GM12878 (cell line): ENCODE results near the gene EPO. TPM values are rescaled to one million over a fixed set of nuclear protein-coding genes. Genes with fewer than 3 reads are reported as not detected.

Experiments used
- ATAC-seq: fragments of 200-7000 bp; cut with Tn5 transposase; 3 replicates; pipeline ENCODE4 v1.9.1; 2020; ENCODE audit warnings: mild to moderate bottlenecking, moderate library complexity
- BruUV-seq: library from RNA; stranded (reverse); fragments of 400-500 nt; replicated peaks from 2 replicates; lab custom pipeline; 2021; lab: Mats Ljungman, UMichigan
- CTCF ChIA-PET: fragments of 300-600 bp; sonication (Branson Sonifier 250); formaldehyde crosslinking; extraction: SDS; loops from one replicate; lab custom pipeline; 2021; ENCODE audit warnings: inconsistent platforms; lab: Yijun Ruan, JAX
- POLR2A ChIA-PET: fragments of 350-600 bp; formaldehyde crosslinking; extraction: SDS; loops from one replicate; lab custom pipeline; 2021; ENCODE audit warnings: inconsistent platforms; lab: Charles Lee
- RAD21 ChIA-PET: fragments of 300-600 bp; sonication (Branson Sonifier 250); formaldehyde crosslinking; loops from one replicate; lab custom pipeline; 2023; ENCODE audit warnings: antibody characterized with exemption; ENCODE audit not compliant: unreplicated experiment; lab: Charles Lee
- SMC1A ChIA-PET: fragments of 300-600 bp; sonication (Branson Sonifier 250); formaldehyde crosslinking; loops from one replicate; lab custom pipeline; 2023; ENCODE audit not compliant: unreplicated experiment, uncharacterized antibody; lab: Charles Lee
- DNase-seq: peaks from one replicate; pipeline ENCODE4 v3.0.0-alpha.2; 2011; ENCODE audit warnings: low read depth, low spot score
- FAIRE-seq: peaks from 3 replicates; lab custom pipeline; 2011; peaks lifted over from hg19 to GRCh38; lab: Jason Lieb, UNC
- H2AFZ ChIP-seq: 2 replicates; pipeline ENCODE4 v1.6.0; 2011; ENCODE audit warnings: low read depth, low read length, control low read depth; ENCODE audit not compliant: control insufficient read depth
- H3K27ac ChIP-seq: 2 replicates; pipeline ENCODE4 v1.5.1; 2011; ENCODE audit warnings: control low read depth; ENCODE audit not compliant: control insufficient read depth, insufficient read depth
- H3K27me3 ChIP-seq, 2 experiments: replicated peaks in 1 of 2; 2 replicates each; pipeline versions ENCODE4 v1.6.0 to v1.6.1; 2011; ENCODE audit warnings: low read length in 1 of 2; ENCODE audit not compliant: control insufficient read depth in 2 of 2, insufficient read depth in 2 of 2
- H3K36me3 ChIP-seq, 2 experiments: 2 replicates each; pipeline ENCODE4 v1.5.1; 2011; ENCODE audit warnings: low read length in 1 of 2; ENCODE audit not compliant: control insufficient read depth in 2 of 2, insufficient read depth in 2 of 2
- H3K4me1 ChIP-seq: 2 replicates; pipeline ENCODE4 v1.6.1; 2011; ENCODE audit warnings: mild to moderate bottlenecking, low read length, moderate library complexity, mixed read lengths; ENCODE audit not compliant: control insufficient read depth, insufficient read depth
- H3K4me2 ChIP-seq: 2 replicates; pipeline ENCODE4 v1.6.0; 2011; ENCODE audit warnings: control low read depth; ENCODE audit not compliant: control insufficient read depth, insufficient read depth
- H3K4me3 ChIP-seq: fragments of 200-600 bp; sonication (generic); 2 replicates; pipeline ENCODE4 v1.5.1; 2016
- H3K79me2 ChIP-seq: 2 replicates; pipeline ENCODE4 v1.6.0; 2011; ENCODE audit warnings: low read length; ENCODE audit not compliant: control insufficient read depth, insufficient read depth
- H3K9ac ChIP-seq: 2 replicates; pipeline ENCODE4 v1.8.0; 2011; ENCODE audit warnings: low read length, control low read depth, mixed read lengths; ENCODE audit not compliant: control insufficient read depth, insufficient read depth
- H3K9me3 ChIP-seq: replicated peaks from 3 replicates; pipeline ENCODE4 v1.5.1; 2011; ENCODE audit warnings: mild to moderate bottlenecking, low read length; ENCODE audit not compliant: control insufficient read depth, insufficient read depth
- H4K20me1 ChIP-seq: 2 replicates; pipeline ENCODE4 v1.6.0; 2011; ENCODE audit not compliant: control insufficient read depth, insufficient read depth
- EP300 ChIP-seq, 2 experiments: fragments of 150-350 bp in 1 of 2; IDR thresholded peaks; 2 replicates each; pipeline ENCODE4 v1.6.1; 2011 to 2012; ENCODE audit warnings: low read depth in 2 of 2, low read length in 2 of 2, borderline replicate concordance in 1 of 2, improper control_type of control experiment in 1 of 2, inconsistent platforms in 1 of 2; ENCODE audit not compliant: control insufficient read depth in 1 of 2
- FOS ChIP-seq: IDR thresholded peaks from 3 replicates; pipeline ENCODE4 v1.6.1; 2011; ENCODE audit warnings: borderline replicate concordance; ENCODE audit not compliant: insufficient read length; ENCODE audit errors: extremely low read depth
- HDAC2 ChIP-seq: fragments of 200-600 bp; sonication (generic); IDR thresholded peaks from 2 replicates; pipeline ENCODE4 v1.6.1; 2017
- HDGF ChIP-seq: fragments of 450-650 bp; IDR thresholded peaks from 2 replicates; pipeline ENCODE4 v1.6.1; 2016; ENCODE audit warnings: antibody characterized with exemption
- IKZF1 ChIP-seq: fragments of 450-650 bp; conservative IDR thresholded peaks from 2 replicates; pipeline ENCODE4 v1.6.1; 2017; ENCODE audit warnings: antibody characterized with exemption, mild to moderate bottlenecking
- KAT2A ChIP-seq: conservative IDR thresholded peaks from 2 replicates; pipeline ENCODE4 v1.6.1; 2011; ENCODE audit warnings: low read depth, low read length; ENCODE audit not compliant: control insufficient read depth
- KDM1A ChIP-seq: fragments of 200-600 bp; sonication (generic); IDR thresholded peaks from 2 replicates; pipeline ENCODE4 v1.6.1; 2016; ENCODE audit warnings: borderline replicate concordance
- NBN ChIP-seq: fragments of 450-650 bp; IDR thresholded peaks from 2 replicates; pipeline ENCODE4 v1.6.1; 2016
- NFXL1 ChIP-seq: fragments of 450-650 bp; IDR thresholded peaks from 2 replicates; pipeline ENCODE4 v1.6.1; 2017; ENCODE audit warnings: antibody characterized with exemption, mild to moderate bottlenecking, borderline replicate concordance
- PML ChIP-seq: IDR thresholded peaks from 2 replicates; pipeline ENCODE4 v1.6.1; 2012; ENCODE audit warnings: low read length, inconsistent platforms
- POLR2A ChIP-seq: IDR thresholded peaks from 2 replicates; pipeline ENCODE4 v1.6.1; 2011; ENCODE audit warnings: low read depth, mild to moderate bottlenecking, low read length
- POU2F2 ChIP-seq: IDR thresholded peaks from 3 replicates; pipeline ENCODE4 v1.6.1; 2011; ENCODE audit warnings: low read depth, mild to moderate bottlenecking, low read length, borderline replicate concordance
- RCOR1 ChIP-seq: conservative IDR thresholded peaks from 2 replicates; pipeline ENCODE4 v1.6.1; 2012; ENCODE audit warnings: low read depth, low read length, improper control_type of control experiment
- SIN3A ChIP-seq: IDR thresholded peaks from 2 replicates; pipeline ENCODE4 v1.6.1; 2012; ENCODE audit warnings: low read depth, low read length, improper control_type of control experiment
- SMC3 ChIP-seq: IDR thresholded peaks from 2 replicates; pipeline ENCODE4 v1.6.1; 2011; ENCODE audit warnings: low read length, improper control_type of control experiment, borderline replicate concordance
- SP1 ChIP-seq: IDR thresholded peaks from one replicate; pipeline ENCODE4 v1.6.1; 2011; ENCODE audit warnings: low read depth, low read length
- SPI1 ChIP-seq: IDR thresholded peaks from 2 replicates; pipeline ENCODE4 v1.6.1; 2011; ENCODE audit warnings: low read depth, mild to moderate bottlenecking, low read length, moderate library complexity, borderline replicate concordance; ENCODE audit not compliant: insufficient read depth
- SRF ChIP-seq, 2 experiments: IDR thresholded peaks; 2 replicates each; pipeline ENCODE4 v1.6.1; 2011; ENCODE audit warnings: low read depth in 2 of 2, low read length in 2 of 2, mild to moderate bottlenecking in 1 of 2, moderate library complexity in 1 of 2
- TCF3 ChIP-seq: IDR thresholded peaks from 2 replicates; pipeline ENCODE4 v1.6.1; 2012; ENCODE audit warnings: low read depth, mild to moderate bottlenecking, low read length, borderline replicate concordance; ENCODE audit not compliant: insufficient read depth
- ZNF217 ChIP-seq: fragments of 450-650 bp; IDR thresholded peaks from 2 replicates; pipeline ENCODE4 v1.6.1; 2017; ENCODE audit warnings: antibody characterized with exemption, mild to moderate bottlenecking
- ZSCAN29 ChIP-seq: fragments of 450-650 bp; IDR thresholded peaks from 2 replicates; pipeline ENCODE4 v1.6.1; 2017; ENCODE audit warnings: mild to moderate bottlenecking, moderate library complexity
- WGBS: methylation state at CpG from one replicate; pipeline ENCODE4 v1.1.6; 2016; ENCODE audit warnings: low lambda C conversion rate; ENCODE audit not compliant: insufficient replicate concordance, insufficient coverage; ENCODE audit errors: missing lambda C conversion rate; 5-methylcytosine and 5-hydroxymethylcytosine counted together
- in situ Hi-C: fragments of 300-500 bp; cut with MboI; formaldehyde crosslinking; loops from 9 replicates; pipeline ENCODE4 v1.14.3; 2018; ENCODE audit warnings: mixed read lengths
- intact Hi-C: fragments of 100-400 bp; cut with micrococcal nuclease; formaldehyde crosslinking; loops from one replicate; pipeline ENCODE4 v1.14.2; 2022; ENCODE audit not compliant: unreplicated experiment
- polyA plus RNA-seq, 11 experiments: library from polyadenylated mRNA; depleted of rRNA in 4 of 11; unstranded in 6 of 11; stranded (reverse) in 5 of 11; fragments of >200 nt; fragmentation: Nextera tagmentation in 4 of 11; fragmentation: Illumina TruSeq in 1 of 11; extraction: Ambion mirVana in 4 of 11; extraction: Trizol in 1 of 11; gene quantifications; 1 replicate in 1 of 11; 2 replicates in 10 of 11; pipeline versions ENCODE4 v1.2.1 to v1.2.3, GENCODE V29; 2011 to 2016; ENCODE audit warnings: inconsistent platforms in 2 of 11, missing spikeins in 2 of 11, low read depth in 1 of 11
- total RNA-seq, 4 experiments: library from RNA; depleted of rRNA in 3 of 4; stranded (reverse); fragments of >200 nt in 3 of 4; fragmentation: Illumina TruSeq in 1 of 4; extraction: Trizol in 1 of 4; gene quantifications; 2 replicates each; pipeline versions ENCODE4 v1.2.1 to v1.2.3, GENCODE V29; 2013 to 2021
- TF ChIP-seq, protein P1 (sequence below): IDR thresholded peaks from 2 replicates; pipeline ENCODE4 v1.6.1; 2012; ENCODE audit warnings: mild to moderate bottlenecking, low read depth, low read length

The EPO gene
- total and polyA plus RNA-seq, 10 of the 15 experiments (the other 5 are each of a cell fraction or from before 2014, with no cell fraction given) = 0.06 to 0.19 TPM; not detected in 8

DNA sequence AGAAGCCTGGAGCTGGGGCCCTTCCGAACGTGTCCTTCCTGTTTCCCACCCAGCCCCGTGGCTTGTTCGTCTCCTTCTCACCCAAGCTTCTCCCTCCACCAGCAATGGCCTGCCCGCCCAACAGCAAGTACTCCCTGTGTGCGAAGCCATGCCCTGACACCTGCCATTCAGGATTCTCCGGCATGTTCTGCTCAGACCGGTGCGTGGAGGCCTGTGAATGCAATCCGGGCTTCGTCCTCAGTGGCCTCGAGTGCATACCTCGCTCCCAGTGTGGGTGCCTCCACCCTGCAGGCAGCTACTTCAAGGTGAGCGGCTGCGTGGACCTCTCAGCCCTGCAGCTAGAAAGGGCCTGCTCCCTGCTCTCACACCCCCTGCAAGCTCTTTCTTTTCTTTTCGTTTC, 45.0 kb downstream of the EPO start (continued):
- no peak for TF ChIP-seq EP300 (IDR thresholded peaks at IDR 0.05; ENCODE audit: borderline replicate concordance in 1 of 2, control insufficient read depth in 1 of 2, low read depth in 2 of 2, low read length in 2 of 2)
- no peak for TF ChIP-seq SMC3
- TF ChIP-seq POU2F2 = no peak
- no peak for TF ChIP-seq IKZF1
- TF ChIP-seq HDAC2 = no peak
- TF ChIP-seq, all 136 proteins: peak for 0

DNA sequence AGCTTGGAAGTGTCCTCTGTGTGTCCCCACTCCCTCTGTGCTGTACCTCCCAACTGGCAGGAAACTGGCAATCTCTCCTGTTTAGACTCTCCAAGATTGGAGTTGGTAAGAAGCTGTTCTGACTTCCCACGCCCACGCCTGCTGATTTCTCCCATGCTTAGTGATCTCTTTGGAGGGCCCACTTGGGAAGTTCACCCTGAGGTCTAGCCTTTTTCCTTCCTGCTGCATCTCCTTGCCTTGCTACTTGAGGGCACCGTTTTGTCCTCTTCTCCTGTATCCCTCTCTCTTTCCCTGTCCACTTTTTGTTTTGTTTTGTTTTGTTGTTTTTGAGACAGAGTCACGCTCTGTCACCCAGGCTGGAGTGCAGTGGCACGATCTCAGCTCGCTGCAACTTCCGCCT, 48.5 kb downstream of the EPO start:
- Histone ChIP-seq H3K36me3 (no peaks in the 10 kb centered on the region), H2AFZ (no peak overlapping the region), H3K4me3 (no peak overlapping the region), H3K27ac (no peak overlapping the region), H3K27me3 (no peaks in the 10 kb centered on the region; a peak in 2 of 4 replicates), H3K4me2 (no peak overlapping the region), H3K9ac (no peak overlapping the region), H3K79me2 (no peaks in the 10 kb centered on the region), H3K9me3 (no peaks in the 10 kb centered on the region), H4K20me1 (no peaks in the 10 kb centered on the region), H3K4me1 (no peaks in the 10 kb centered on the region)
- ChIA-PET RAD21 (no interaction called here), POLR2A (no interaction called here), SMC1A (no interaction called here), CTCF (no interaction called here)
- ATAC-seq (no peak), FAIRE-seq (no peak), DNase-seq (no peak)
- intact Hi-C loops (no loop called here), in situ Hi-C loops (no loop called here)
- BruUV-seq = no TSS peak
- 22% methylated on average over 7 of the region's 7 CpGs for WGBS
- TF ChIP-seq KDM1A (no peak), HDGF (no peak), SRF (IDR thresholded peaks at IDR 0.05; ENCODE audit: low read depth in 2 of 2, low read length in 2 of 2) (no peak), RCOR1 (no peak), SP1 (no peak), POLR2A (no peak), PML (no peak), SMC3 (no peak), ZSCAN29 (no peak), SIN3A (no peak), FOS (no peak), KAT2A (no peak), TCF3 (no peak), SPI1 (no peak), NFXL1 (no peak), NBN (no peak), ZNF217 (no peak)
- TF ChIP-seq, protein P1, sequence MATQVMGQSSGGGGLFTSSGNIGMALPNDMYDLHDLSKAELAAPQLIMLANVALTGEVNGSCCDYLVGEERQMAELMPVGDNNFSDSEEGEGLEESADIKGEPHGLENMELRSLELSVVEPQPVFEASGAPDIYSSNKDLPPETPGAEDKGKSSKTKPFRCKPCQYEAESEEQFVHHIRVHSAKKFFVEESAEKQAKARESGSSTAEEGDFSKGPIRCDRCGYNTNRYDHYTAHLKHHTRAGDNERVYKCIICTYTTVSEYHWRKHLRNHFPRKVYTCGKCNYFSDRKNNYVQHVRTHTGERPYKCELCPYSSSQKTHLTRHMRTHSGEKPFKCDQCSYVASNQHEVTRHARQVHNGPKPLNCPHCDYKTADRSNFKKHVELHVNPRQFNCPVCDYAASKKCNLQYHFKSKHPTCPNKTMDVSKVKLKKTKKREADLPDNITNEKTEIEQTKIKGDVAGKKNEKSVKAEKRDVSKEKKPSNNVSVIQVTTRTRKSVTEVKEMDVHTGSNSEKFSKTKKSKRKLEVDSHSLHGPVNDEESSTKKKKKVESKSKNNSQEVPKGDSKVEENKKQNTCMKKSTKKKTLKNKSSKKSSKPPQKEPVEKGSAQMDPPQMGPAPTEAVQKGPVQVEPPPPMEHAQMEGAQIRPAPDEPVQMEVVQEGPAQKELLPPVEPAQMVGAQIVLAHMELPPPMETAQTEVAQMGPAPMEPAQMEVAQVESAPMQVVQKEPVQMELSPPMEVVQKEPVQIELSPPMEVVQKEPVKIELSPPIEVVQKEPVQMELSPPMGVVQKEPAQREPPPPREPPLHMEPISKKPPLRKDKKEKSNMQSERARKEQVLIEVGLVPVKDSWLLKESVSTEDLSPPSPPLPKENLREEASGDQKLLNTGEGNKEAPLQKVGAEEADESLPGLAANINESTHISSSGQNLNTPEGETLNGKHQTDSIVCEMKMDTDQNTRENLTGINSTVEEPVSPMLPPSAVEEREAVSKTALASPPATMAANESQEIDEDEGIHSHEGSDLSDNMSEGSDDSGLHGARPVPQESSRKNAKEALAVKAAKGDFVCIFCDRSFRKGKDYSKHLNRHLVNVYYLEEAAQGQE = no peak
- TF ChIP-seq, all 136 proteins: peak for 0
